Limb (tissue), 2 donors: ENCODE measurements around the gene MTCH1.

ENCODE experiments used
- DNase-seq, 2 donors: peaks; one replicate each; pipeline ENCODE4 v3.0.0-alpha.2; 2016; ENCODE audit errors: extremely low spot score in 2 of 2

The MTCH1 gene

DNA sequence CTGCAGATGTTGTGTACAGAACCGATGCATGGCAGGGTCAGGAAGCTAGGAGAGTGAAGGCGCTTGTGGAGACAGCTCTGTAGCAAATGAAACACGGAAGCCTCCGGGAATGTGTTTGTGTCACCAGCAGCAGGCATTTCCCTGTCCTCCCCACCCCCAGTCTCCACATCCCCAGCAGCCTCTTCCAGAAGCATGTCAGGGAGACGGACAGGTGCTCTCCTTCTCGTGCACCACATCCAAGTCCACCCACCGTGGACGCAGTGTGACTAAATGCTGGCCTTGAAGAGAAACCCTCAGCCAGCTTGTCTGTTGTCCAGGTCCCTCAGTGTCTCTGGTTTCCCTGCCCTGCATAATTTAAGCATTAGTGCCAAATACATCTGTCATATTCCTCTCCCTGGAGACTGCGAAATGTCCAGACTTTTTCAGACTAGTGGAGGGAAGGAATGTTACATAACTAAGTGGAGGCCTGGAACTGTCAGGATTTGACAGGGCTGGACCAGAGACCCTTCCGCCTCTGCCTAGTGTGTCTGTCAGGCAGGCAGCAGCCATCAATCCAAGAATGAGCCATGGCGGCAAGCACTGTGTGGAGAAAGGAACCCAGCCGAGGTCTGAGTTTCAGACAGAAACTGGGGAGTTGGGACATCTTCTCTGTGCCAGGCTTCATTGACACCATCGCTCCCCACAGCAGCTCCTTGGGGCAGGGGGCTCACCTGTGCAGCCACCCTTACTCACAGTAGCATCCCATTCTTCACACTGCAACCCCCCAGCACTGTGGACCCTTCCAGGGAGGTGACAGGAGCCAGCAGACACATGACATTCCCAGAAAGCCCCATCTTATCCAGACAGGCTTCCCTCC, 58.1 kb downstream of the MTCH1 start:
- DNase-seq, result no peak

GRCh38 chr6:36926708-36927513, 59.1 kb downstream of the MTCH1 start:
- no peak for DNase-seq

GRCh38 chr6:36925809-36926208, 60.2 kb downstream of the MTCH1 start:
- DNase-seq, result no peak

DNA sequence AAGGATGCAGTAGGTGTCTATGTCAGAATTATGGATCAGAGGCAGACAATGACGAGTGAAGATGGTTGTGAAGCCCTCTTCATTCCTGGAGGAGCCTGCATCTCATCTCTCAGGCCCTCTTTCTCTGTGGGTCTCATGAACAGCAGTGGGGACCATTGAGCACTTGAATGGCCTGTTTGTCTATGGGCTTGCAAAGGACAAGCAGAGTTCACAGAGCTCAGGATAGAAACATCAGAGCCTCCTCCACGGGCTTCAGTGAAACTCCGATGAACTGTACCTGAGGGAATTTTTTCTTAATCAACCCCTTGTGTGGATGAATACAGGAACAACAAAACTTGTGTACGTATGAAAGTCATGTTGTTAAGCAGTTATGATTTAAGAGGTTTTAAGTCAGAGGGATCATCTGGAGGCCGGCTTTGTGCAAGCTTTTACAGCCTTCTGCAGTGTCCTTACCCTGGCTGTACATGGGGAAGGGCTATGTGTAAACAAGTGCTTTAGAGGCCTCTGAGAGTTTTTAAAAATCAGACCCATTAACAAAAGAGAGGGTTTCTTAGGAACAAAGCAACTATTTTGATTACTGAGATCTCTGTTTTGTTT, 61.1 kb downstream of the MTCH1 start:
- DNase-seq, result no peak

DNA sequence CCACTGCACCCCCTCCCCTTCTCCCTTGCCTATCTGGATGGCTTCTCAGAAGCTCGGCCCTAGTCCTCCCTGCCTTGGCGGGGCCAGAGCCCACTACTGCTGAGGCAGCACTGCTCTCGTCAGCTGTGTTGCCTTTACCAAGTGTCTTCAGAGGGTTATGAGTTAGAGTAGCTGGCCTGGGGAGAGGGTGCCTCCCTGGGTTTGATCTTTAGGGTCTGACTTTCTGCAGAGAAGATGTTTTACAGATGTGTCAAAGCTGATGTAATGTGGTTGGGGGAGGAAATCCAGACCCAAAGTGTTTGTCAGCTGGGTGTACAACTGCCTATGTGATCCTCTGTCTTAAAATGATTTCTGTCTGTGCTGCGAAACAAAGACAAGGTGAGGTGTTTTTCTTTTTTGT, 61.9 kb downstream of the MTCH1 start:
- no peak for DNase-seq

- DNase-seq, result no peak
These were observed 65.5 kb downstream of the MTCH1 start for GRCh38 chr6:36920546-36920945.

GRCh38 chr6:36920049-36920448, 65.9 kb downstream of the MTCH1 start:
- DNase-seq, result no peak
